ENCODE measurements around the gene CCDC141.

The CCDC141 gene

GRCh38 chr2:178870703-178871102 is 179.2 kb downstream of the CCDC141 start:
- DNase-seq = no peak

GRCh38 chr2:178865999-178866398 is 183.9 kb downstream of the CCDC141 start:
- DNase-seq = no peak

- DNase-seq = peak in 4 of 56 donors; percentile 7 to 50 (median 16)
These were observed 184.6 kb downstream of the CCDC141 start for GRCh38 chr2:178865146-178865936.

GRCh38 chr2:178863856-178864620 is 185.9 kb downstream of the CCDC141 start:
- DNase-seq = no peak

- DNase-seq = no peak
These were observed 186.6 kb downstream of the CCDC141 start for GRCh38 chr2:178863130-178863855.

- DNase-seq = peak in 1 of 56 donors; percentile 9
These were observed 189.4 kb downstream of the CCDC141 start for GRCh38 chr2:178860551-178860950.

GRCh38 chr2:178859730-178860129 is 190.2 kb downstream of the CCDC141 start:
- peak in 22 of 56 donors; percentile 2 to 62 (median 36) for DNase-seq

- DNase-seq = no peak
These were observed 190.9 kb downstream of the CCDC141 start for GRCh38 chr2:178858896-178859625.

- no peak for DNase-seq
These were observed 194.8 kb downstream of the CCDC141 start for GRCh38 chr2:178855151-178855550.

GRCh38 chr2:178848335-178848734 is 201.6 kb downstream of the CCDC141 start:
- no peak for DNase-seq

GRCh38 chr2:178846458-178846802 is 203.5 kb downstream of the CCDC141 start:
- no peak for DNase-seq

GRCh38 chr2:178845566-178846457 is 204.1 kb downstream of the CCDC141 start:
- DNase-seq = no peak

GRCh38 chr2:178844701-178845100 is 205.2 kb downstream of the CCDC141 start:
- no peak for DNase-seq

GRCh38 chr2:178844269-178844668 is 205.7 kb downstream of the CCDC141 start:
- DNase-seq = no peak

- no peak for DNase-seq
These were observed 206.2 kb downstream of the CCDC141 start for GRCh38 chr2:178843697-178844096.

GRCh38 chr2:178836807-178837206 is 213.1 kb downstream of the CCDC141 start:
- no peak for DNase-seq

GRCh38 chr2:178834086-178834485 is 215.9 kb downstream of the CCDC141 start:
- no peak for DNase-seq

GRCh38 chr2:178833382-178833781 is 216.6 kb downstream of the CCDC141 start:
- no peak for DNase-seq

GRCh38 chr2:178830451-178830850 is 219.5 kb downstream of the CCDC141 start:
- DNase-seq = no peak

GRCh38 chr2:178829981-178830380 is 220.0 kb downstream of the CCDC141 start:
- DNase-seq = no peak
